HG03439 (cell line): ENCODE data around the gene CWH43.
A peak's percentile ranks its signal among the peaks of the same experiment; 100 is the strongest.
"Not testable (repeated sequence)": the region's sequence is repeated elsewhere in the genome, so short reads cannot be mapped to it uniquely, and the experiment has no call there.

Experiments used
- ATAC-seq: cut with Tn5 transposase; IDR thresholded peaks from one replicate; pipeline ENCODE4 v1.9.1; 2021; ENCODE audit warnings: mild to moderate bottlenecking, moderate library complexity; ENCODE audit not compliant: unreplicated experiment

The CWH43 gene

GRCh38 chr4:48974979-48975640, 11.0 kb upstream of the CWH43 start:
- no peak for ATAC-seq

GRCh38 chr4:48976041-48976440, 10.0 kb upstream of the CWH43 start:
- ATAC-seq = no peak

- ATAC-seq = no peak
These were observed 6.0 kb upstream of the CWH43 start for GRCh38 chr4:48979914-48980579.

- not testable (repeated sequence) for ATAC-seq
These were observed 2.1 kb upstream of the CWH43 start for GRCh38 chr4:48984005-48984404.

- ATAC-seq = no peak
These were observed 486 bp upstream of the CWH43 start for GRCh38 chr4:48985602-48985975.

GRCh38 chr4:48986654-48987164, 634 bp downstream of the CWH43 start:
- ATAC-seq = no peak

GRCh38 chr4:48989461-48990203, 3.6 kb downstream of the CWH43 start:
- ATAC-seq = no peak

DNA sequence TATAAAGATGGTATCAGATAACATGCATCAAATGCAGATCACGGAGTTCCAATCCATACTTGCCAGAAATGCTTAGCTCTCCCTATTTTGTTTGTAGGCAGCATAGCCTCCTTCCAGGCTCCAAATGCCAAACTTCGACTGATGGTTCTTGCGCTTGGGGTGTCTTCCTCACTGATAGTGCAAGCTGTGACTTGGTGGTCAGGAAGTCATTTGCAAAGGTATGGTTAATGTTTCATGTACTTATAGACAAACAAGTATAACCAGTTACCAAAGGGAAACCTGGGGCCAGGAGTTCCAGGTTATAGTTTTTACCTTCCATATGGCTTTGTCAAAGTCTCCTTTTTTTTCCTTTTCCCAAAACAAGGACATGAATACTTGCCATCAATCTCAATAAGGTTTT, 5.3 kb downstream of the CWH43 start:
- no peak for ATAC-seq

DNA sequence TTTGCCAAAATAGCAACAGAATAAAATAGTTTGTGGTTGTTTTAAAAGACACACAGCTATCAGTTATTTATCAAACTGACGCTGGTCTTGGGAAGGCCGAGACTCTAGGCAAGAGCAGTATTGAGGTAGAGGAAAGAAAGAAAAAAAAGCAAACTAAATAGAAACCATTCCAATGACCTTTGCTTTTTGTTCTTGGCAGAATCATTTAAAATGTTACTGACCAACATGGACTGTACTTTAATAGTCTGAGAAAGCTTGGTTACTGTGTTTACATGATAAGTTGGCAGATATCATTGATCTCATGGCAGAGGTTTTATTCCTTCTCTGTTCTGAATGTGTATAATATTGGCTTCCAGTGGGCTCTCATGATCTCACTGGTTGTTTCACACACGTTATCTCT, 11.9 kb downstream of the CWH43 start:
- ATAC-seq = no peak

DNA sequence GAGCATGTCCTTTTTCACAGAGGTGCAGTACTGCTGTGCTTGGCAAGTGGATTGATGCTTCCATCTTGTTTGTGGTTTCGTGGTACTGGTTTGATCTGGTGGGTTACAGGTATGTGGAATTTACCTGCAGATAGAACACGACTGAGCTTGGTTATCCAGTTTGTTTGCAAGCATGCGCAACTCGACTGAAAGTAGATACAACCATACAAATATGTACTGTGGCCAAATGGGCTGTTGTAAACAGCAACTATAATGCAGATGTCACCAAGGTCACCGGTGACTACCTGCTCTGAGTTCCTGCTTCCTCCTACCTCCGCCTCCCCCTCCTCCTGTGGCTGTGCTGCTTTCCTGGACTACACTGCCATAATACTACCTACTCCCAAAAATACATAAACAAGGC, 12.4 kb downstream of the CWH43 start:
- no peak for ATAC-seq

DNA sequence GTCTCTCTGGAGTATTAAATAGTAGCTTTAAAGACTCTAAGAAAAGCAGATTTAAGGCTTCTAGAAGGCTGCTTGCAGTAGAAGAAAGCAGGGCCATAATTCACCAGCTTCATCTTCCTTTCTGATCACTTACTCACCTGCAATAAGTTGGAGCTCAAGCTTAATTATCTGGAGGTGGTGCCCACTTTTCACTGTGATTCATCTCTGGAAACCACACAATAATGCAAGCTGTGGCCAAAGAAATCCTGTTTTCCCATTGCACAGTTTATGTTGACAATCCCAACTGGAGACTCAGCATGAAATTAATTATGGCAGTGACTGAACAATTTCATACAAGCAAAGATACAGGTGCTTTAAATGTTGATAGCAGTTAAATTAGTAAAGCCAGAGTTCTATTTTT, 14.7 kb downstream of the CWH43 start:
- no peak for ATAC-seq

DNA sequence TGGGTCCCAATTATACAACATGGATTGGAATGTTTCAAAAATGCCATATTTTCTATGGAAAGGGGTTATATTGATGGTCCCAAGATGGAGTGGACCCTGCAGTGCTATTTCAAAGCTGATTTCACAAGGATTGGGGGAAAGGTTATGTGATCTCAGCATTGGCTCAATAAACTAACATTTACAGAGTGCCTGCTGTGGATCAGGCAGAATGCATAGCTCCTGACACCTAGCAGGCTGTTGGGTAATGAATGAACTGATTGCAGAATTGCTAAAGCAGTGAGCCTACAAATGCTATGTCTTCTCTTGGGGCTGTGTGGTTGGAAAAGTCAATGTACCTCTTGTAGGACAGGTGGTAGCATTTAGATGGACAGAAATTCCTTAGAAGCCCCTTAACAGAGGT, 16.9 kb downstream of the CWH43 start:
- no peak for ATAC-seq

GRCh38 chr4:49018718-49019295, 32.7 kb downstream of the CWH43 start:
- ATAC-seq = no peak

GRCh38 chr4:49032440-49033161, 46.5 kb downstream of the CWH43 start:
- ATAC-seq = no peak

DNA sequence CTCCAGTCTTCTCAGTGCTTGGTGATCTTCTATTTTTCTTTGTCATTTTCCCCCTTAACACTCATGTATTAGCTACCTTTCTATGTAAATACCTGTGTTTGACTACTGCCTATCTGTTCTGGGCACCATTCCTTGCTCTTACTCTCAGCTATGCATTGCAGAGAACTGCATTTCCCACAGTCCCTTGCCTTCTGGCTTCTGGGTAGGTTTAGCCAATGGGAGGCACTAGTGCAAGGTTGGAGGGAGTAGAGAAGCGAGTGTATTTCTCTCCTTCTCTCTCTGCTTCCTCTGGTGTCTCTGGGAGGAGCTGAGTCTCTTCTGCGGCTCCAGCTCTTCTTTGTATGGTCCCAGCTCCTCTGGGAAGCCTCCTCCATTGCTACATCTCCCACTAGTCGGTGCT, 50.5 kb downstream of the CWH43 start:
- ATAC-seq = no peak

GRCh38 chr4:49044270-49044669, 58.2 kb downstream of the CWH43 start:
- no peak for ATAC-seq

- ATAC-seq = no peak
These were observed 72.2 kb downstream of the CWH43 start for GRCh38 chr4:49058306-49058705.

- ATAC-seq = no peak
These were observed 77.6 kb downstream of the CWH43 start for GRCh38 chr4:49063670-49064069.

GRCh38 chr4:49072196-49072595, 86.1 kb downstream of the CWH43 start:
- not testable (repeated sequence) for ATAC-seq

- ATAC-seq = peak; percentile 35
These were observed 105.8 kb downstream of the CWH43 start for GRCh38 chr4:49091883-49092282.

- peak; percentile 51 for ATAC-seq
These were observed 106.6 kb downstream of the CWH43 start for GRCh38 chr4:49092608-49093135.
